Measurements from ENCODE around the gene DRC7. TPM values are rescaled to one million over a fixed set of nuclear protein-coding genes. Genes with fewer than 3 reads are reported as not detected.

Gene DRC7
- total RNA-seq, 1 donor from 2014 or later = not detected

DNA sequence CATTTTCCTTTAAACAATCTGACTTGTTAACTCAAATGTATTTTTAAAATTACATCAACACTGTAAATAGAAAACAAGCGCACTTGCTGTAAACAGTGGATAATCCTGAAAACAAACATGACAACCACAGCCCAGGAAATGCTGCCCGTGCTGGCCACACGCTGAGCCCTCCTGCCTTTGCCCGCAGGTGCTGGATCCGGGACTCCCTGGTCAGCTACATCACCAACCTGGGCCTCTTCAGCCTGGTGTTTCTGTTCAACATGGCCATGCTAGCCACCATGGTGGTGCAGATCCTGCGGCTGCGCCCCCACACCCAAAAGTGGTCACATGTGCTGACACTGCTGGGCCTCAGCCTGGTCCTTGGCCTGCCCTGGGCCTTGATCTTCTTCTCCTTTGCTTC lies 33.1 kb upstream of the DRC7 start:
- TF ChIP-seq POLR2AphosphoS5 (IDR thresholded peaks at IDR 0.05; ENCODE audit: insufficient read depth in 1 of 2, low read depth in 1 of 2) (no peak), POLR2A (IDR thresholded peaks at IDR 0.05) (no peak)
- TF ChIP-seq, protein P1, sequence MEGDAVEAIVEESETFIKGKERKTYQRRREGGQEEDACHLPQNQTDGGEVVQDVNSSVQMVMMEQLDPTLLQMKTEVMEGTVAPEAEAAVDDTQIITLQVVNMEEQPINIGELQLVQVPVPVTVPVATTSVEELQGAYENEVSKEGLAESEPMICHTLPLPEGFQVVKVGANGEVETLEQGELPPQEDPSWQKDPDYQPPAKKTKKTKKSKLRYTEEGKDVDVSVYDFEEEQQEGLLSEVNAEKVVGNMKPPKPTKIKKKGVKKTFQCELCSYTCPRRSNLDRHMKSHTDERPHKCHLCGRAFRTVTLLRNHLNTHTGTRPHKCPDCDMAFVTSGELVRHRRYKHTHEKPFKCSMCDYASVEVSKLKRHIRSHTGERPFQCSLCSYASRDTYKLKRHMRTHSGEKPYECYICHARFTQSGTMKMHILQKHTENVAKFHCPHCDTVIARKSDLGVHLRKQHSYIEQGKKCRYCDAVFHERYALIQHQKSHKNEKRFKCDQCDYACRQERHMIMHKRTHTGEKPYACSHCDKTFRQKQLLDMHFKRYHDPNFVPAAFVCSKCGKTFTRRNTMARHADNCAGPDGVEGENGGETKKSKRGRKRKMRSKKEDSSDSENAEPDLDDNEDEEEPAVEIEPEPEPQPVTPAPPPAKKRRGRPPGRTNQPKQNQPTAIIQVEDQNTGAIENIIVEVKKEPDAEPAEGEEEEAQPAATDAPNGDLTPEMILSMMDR (IDR thresholded peaks at IDR 0.05) = no peak

DNA sequence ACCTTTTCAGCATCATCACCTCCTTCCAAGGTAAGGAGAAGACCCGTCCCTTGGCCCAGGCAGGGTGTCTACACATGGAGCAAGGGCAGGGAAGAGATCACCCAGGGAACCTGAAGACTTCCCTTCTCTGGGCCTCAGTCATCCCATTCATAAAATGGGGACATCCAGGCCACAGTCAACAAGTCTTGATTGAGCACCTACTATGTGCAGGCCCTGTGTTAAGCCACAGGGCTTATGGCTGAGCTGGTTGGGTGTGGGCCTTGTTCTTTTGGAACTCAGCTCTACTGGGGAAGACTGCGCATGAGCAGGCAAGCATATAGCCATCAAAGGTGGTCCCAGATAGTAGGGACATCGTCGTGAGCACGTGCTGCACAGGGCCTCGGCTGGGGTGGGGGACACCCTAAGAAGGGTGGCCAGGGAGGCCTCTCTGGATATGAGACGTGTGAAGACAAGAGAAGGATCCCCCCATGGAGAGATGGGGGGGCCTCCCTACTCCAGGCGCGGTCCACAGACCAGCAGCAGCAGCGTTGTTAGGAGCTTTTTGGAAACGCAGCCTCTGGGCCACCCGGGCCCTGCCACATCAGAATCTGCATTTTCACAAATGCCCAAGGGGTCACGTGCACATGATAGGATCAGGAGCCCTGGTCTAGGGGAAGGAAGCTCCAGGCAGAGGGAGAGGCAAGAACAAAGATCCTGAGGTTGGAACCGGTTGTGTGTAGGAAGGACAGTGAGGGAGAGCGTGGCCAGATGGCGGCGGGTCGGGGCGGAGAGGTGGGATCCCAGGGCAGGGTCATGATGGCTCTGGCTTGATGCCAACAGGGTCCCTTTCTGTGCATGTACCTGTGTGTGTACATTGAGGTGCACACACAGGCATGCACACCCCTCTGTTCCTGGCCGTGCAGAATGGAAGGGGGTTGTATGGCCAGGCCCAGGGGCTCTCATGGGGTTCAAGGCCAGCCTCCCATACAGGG lies 32.4 kb upstream of the DRC7 start:
- H3K36me3 ChIP-seq = peaks cover 0 to 6% of the 10 kb centered on the region in 2 donors
- H3K4me1 ChIP-seq = no peaks in the 10 kb centered on the region
- H3K4me3 ChIP-seq = no peak overlapping the region
- H3K9me3 ChIP-seq = no peaks in the 10 kb centered on the region
- no peak overlapping the region for H3K27ac ChIP-seq
- TF ChIP-seq, protein P1 (IDR thresholded peaks at IDR 0.05) = no peak
- TF ChIP-seq POLR2AphosphoS5 (IDR thresholded peaks at IDR 0.05; ENCODE audit: insufficient read depth in 1 of 2, low read depth in 1 of 2) = no peak
- no peak for TF ChIP-seq POLR2A (IDR thresholded peaks at IDR 0.05)
- intact Hi-C loops (cut with DNase I) = loop anchor here (5.0 kb wide), 1 partner anchor 1625 kb away; no protein-coding TSS in a partner anchor
- no peaks in the 10 kb centered on the region for H3K27me3 ChIP-seq
- DNase-seq (ENCODE audit: extremely low spot score in 2 of 2) = no peak

More for the DNA sequence above, 33.1 kb upstream of the DRC7 start:
- intact Hi-C loops (cut with DNase I) = loop anchor here (5.0 kb wide), 1 partner anchor 1626 kb away; no protein-coding TSS in a partner anchor
- Histone ChIP-seq H3K27ac (no peak overlapping the region), H3K4me1 (no peaks in the 10 kb centered on the region), H3K27me3 (no peaks in the 10 kb centered on the region), H3K36me3 (peaks cover 0 to 11% of the 10 kb centered on the region in 2 donors), H3K9me3 (no peaks in the 10 kb centered on the region), H3K4me3 (no peak overlapping the region)
- DNase-seq (ENCODE audit: extremely low spot score in 2 of 2) = no peak

DNA sequence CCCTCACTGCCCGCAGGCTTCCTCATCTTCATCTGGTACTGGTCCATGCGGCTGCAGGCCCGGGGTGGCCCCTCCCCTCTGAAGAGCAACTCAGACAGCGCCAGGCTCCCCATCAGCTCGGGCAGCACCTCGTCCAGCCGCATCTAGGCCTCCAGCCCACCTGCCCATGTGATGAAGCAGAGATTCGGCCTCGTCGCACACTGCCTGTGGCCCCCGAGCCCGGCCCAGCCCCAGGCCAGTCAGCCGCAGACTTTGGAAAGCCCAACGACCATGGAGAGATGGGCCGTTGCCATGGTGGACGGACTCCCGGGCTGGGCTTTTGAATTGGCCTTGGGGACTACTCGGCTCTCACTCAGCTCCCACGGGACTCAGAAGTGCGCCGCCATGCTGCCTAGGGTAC lies 31.2 kb upstream of the DRC7 start:
- no peaks in the 10 kb centered on the region for H3K9me3 ChIP-seq
- no peak overlapping the region for H3K4me3 ChIP-seq
- intact Hi-C loops (cut with DNase I) = loop anchor here (5.0 kb wide), 1 partner anchor 1624 kb away; no protein-coding TSS in a partner anchor
- no peak for DNase-seq (ENCODE audit: extremely low spot score in 2 of 2)
- H3K36me3 ChIP-seq = peaks cover 0 to 3% of the 10 kb centered on the region in 2 donors
- H3K4me1 ChIP-seq = no peaks in the 10 kb centered on the region
- TF ChIP-seq, protein P1 (IDR thresholded peaks at IDR 0.05) = no peak
- TF ChIP-seq POLR2A (IDR thresholded peaks at IDR 0.05) (no peak), POLR2AphosphoS5 (IDR thresholded peaks at IDR 0.05; ENCODE audit: insufficient read depth in 1 of 2, low read depth in 1 of 2) (no peak)
- H3K27ac ChIP-seq = no peak overlapping the region
- H3K27me3 ChIP-seq = no peaks in the 10 kb centered on the region

DNA sequence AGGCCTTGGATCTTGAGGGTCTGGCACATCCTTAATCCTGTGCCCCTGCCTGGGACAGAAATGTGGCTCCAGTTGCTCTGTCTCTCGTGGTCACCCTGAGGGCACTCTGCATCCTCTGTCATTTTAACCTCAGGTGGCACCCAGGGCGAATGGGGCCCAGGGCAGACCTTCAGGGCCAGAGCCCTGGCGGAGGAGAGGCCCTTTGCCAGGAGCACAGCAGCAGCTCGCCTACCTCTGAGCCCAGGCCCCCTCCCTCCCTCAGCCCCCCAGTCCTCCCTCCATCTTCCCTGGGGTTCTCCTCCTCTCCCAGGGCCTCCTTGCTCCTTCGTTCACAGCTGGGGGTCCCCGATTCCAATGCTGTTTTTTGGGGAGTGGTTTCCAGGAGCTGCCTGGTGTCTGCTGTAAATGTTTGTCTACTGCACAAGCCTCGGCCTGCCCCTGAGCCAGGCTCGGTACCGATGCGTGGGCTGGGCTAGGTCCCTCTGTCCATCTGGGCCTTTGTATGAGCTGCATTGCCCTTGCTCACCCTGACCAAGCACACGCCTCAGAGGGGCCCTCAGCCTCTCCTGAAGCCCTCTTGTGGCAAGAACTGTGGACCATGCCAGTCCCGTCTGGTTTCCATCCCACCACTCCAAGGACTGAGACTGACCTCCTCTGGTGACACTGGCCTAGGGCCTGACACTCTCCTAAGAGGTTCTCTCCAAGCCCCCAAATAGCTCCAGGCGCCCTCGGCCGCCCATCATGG lies 30.5 kb upstream of the DRC7 start:
- Histone ChIP-seq H3K27me3 (no peaks in the 10 kb centered on the region), H3K36me3 (peaks cover 0 to 3% of the 10 kb centered on the region in 2 donors), H3K9me3 (no peaks in the 10 kb centered on the region), H3K4me3 (no peak overlapping the region), H3K27ac (no peak overlapping the region), H3K4me1 (no peaks in the 10 kb centered on the region)
- no peak for TF ChIP-seq POLR2A (IDR thresholded peaks at IDR 0.05)
- TF ChIP-seq, protein P1 (IDR thresholded peaks at IDR 0.05) = no peak
- no peak for TF ChIP-seq POLR2AphosphoS5 (IDR thresholded peaks at IDR 0.05; ENCODE audit: insufficient read depth in 1 of 2, low read depth in 1 of 2)
- intact Hi-C loops (cut with DNase I) = loop anchor here (5.0 kb wide), 1 partner anchor 1623 kb away; no protein-coding TSS in a partner anchor
- no peak for DNase-seq (ENCODE audit: extremely low spot score in 2 of 2)
